Kidney (tissue), 14 donors: ENCODE data around the gene NF1. TPM values are rescaled to one million over a fixed set of nuclear protein-coding genes. Genes with fewer than 3 reads are reported as not detected.

ENCODE experiments used
- DNase-seq, 5 donors: peaks; one replicate each; pipeline ENCODE4 v3.0.0-alpha.2; 2013 to 2020
- FAIRE-seq: peaks from 2 replicates; lab custom pipeline; 2012; peaks lifted over from hg19 to GRCh38; lab: Jason Lieb, UNC
- H3K27ac ChIP-seq, 2 donors: one replicate each; pipeline ENCODE4 v1.7.0; 2013; ENCODE audit warnings: low read depth in 2 of 2, low read length in 2 of 2, inconsistent platforms in 1 of 2
- H3K27me3 ChIP-seq: one replicate; pipeline ENCODE4 v1.7.1; 2013; ENCODE audit warnings: low read length, inconsistent platforms; ENCODE audit not compliant: control insufficient read depth, insufficient read depth
- H3K36me3 ChIP-seq, 3 donors: one replicate each; pipeline versions ENCODE4 v1.7.0 to v1.7.1; 2013; ENCODE audit warnings: low read length in 3 of 3, control low read depth in 1 of 3, inconsistent platforms in 1 of 3; ENCODE audit not compliant: insufficient read depth in 3 of 3, control insufficient read depth in 2 of 3
- H3K4me1 ChIP-seq, 3 donors: one replicate each; pipeline versions ENCODE4 v1.7.0 to v1.7.1; 2013; ENCODE audit warnings: low read length in 3 of 3, inconsistent platforms in 1 of 3, low read depth in 1 of 3; ENCODE audit not compliant: control insufficient read depth in 2 of 3, insufficient read depth in 2 of 3
- H3K4me3 ChIP-seq, 3 donors: one replicate each; pipeline versions ENCODE4 v1.7.0 to v1.8.1; 2013; ENCODE audit warnings: low read length in 3 of 3, control low read depth in 1 of 3, inconsistent platforms in 1 of 3
- H3K9ac ChIP-seq, 3 donors: one replicate each; pipeline versions ENCODE4 v1.7.0 to v1.7.1; 2013; ENCODE audit warnings: low read length in 3 of 3, control low read depth in 1 of 3, inconsistent platforms in 1 of 3
- H3K9me3 ChIP-seq, 3 donors: one replicate each; pipeline versions ENCODE4 v1.7.0 to v1.7.1; 2013; ENCODE audit warnings: low read length in 3 of 3, control low read depth in 1 of 3, inconsistent platforms in 1 of 3; ENCODE audit not compliant: control insufficient read depth in 2 of 3, insufficient read depth in 1 of 3
- intact Hi-C: fragments of 100-400 bp; cut with DNase I; formaldehyde crosslinking; loops from one replicate; pipeline ENCODE4 v1.11.1; 2022
- polyA plus RNA-seq: library from polyadenylated mRNA; stranded (reverse); fragments of 350-450 nt; fragmentation: Illumina TruSeq; extraction: RNeasy Lipid Tissue Mini Kit (QIAGEN cat#74804); gene quantifications from one replicate; pipeline ENCODE4 v1.2.3, GENCODE V29; 2014; ENCODE audit warnings: low read depth, low replicate concordance; ENCODE audit not compliant: insufficient read depth
- total RNA-seq: library from RNA; stranded (reverse); fragmentation: NEBNext Ultra II Directional; extraction: Animal tissue kit (Norgen Biotek cat#: 25700); gene quantifications from one replicate; pipeline ENCODE4 v1.2.1, GENCODE V29; 2021
- TF ChIP-seq, protein P1 (sequence below): IDR thresholded peaks from 3 replicates; pipeline ENCODE4 v1.5.1; 2012; ENCODE audit warnings: mild to moderate bottlenecking, moderate library complexity, borderline replicate concordance; ENCODE audit not compliant: insufficient read depth; ENCODE audit errors: extremely low read depth
- donor health status: control.
- donor health status: control.
- donor health status: control.
- donor health status: control.
- donor health status: control.
- donor health status: DM: yes; HTN: yes; CAD: no.
- donor health status: Normal renal cell carcinoma (clear cell type).

Gene NF1
- total and polyA plus RNA-seq, 2 donors from 2014 or later = 7.8 to 61.3 TPM

DNA sequence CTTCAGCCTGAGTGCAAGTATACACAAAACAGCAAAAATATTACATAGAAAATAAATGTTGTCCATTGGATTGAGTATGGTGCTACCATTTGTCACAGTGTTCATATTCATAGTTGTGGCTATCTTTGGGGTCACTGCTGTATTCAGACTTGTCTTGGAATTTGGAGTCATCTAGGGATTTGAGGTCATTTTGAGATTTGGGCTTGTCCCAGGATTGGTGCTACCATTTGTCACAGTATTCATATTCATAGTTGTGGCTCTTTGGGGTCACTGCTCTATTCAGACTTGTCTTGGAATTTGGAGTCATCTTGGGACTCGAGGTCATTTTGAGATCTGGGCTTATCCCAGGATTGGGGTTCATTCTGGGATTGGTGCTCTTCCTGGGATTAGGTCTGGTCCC lies 177.5 kb downstream of the NF1 start:
- Histone ChIP-seq H3K4me1 (peaks cover 0 to 7% (median 5%) of the 10 kb centered on the region in 3 donors), H3K27ac (no peak overlapping the region), H3K4me3 (no peak overlapping the region), H3K9ac (no peak overlapping the region), H3K9me3 (no peaks in the 10 kb centered on the region), H3K27me3 (no peaks in the 10 kb centered on the region), H3K36me3 (peaks cover under 1 to 8% (median 2%) of the 10 kb centered on the region in 3 donors)
- intact Hi-C loops = no loop called here
- TF ChIP-seq, protein P1, sequence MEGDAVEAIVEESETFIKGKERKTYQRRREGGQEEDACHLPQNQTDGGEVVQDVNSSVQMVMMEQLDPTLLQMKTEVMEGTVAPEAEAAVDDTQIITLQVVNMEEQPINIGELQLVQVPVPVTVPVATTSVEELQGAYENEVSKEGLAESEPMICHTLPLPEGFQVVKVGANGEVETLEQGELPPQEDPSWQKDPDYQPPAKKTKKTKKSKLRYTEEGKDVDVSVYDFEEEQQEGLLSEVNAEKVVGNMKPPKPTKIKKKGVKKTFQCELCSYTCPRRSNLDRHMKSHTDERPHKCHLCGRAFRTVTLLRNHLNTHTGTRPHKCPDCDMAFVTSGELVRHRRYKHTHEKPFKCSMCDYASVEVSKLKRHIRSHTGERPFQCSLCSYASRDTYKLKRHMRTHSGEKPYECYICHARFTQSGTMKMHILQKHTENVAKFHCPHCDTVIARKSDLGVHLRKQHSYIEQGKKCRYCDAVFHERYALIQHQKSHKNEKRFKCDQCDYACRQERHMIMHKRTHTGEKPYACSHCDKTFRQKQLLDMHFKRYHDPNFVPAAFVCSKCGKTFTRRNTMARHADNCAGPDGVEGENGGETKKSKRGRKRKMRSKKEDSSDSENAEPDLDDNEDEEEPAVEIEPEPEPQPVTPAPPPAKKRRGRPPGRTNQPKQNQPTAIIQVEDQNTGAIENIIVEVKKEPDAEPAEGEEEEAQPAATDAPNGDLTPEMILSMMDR = no peak
- DNase-seq (no peak), FAIRE-seq (no peak)

DNA sequence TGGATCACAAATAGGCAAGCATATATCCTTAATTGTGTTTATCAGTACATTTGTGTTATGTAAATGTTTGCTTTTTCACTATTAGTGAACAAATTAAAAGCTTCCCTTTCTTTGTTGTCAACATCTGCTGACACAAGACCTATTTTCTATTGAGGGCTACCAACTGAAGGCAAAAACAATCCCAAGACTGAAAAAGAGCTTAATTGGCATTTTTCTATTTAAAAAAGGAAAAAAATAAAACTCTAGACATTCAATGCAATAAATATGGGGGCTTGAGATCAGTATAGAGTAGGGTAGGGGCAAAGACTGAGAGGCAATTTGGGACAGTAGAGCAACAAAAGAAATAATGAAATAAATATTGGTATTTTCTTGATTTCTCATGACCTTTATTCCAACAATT lies 178.0 kb downstream of the NF1 start:
- no peak for FAIRE-seq
- H3K9me3 ChIP-seq = no peaks in the 10 kb centered on the region
- no peak overlapping the region for H3K4me3 ChIP-seq
- intact Hi-C loops = no loop called here
- peaks cover 0 to 7% (median 5%) of the 10 kb centered on the region in 3 donors for H3K4me1 ChIP-seq
- H3K9ac ChIP-seq = no peak overlapping the region
- no peak for DNase-seq
- H3K36me3 ChIP-seq = peaks cover 5 to 12% (median 5%) of the 10 kb centered on the region in 3 donors
- TF ChIP-seq, protein P1 = no peak
- H3K27ac ChIP-seq = no peak overlapping the region
- H3K27me3 ChIP-seq = no peaks in the 10 kb centered on the region

DNA sequence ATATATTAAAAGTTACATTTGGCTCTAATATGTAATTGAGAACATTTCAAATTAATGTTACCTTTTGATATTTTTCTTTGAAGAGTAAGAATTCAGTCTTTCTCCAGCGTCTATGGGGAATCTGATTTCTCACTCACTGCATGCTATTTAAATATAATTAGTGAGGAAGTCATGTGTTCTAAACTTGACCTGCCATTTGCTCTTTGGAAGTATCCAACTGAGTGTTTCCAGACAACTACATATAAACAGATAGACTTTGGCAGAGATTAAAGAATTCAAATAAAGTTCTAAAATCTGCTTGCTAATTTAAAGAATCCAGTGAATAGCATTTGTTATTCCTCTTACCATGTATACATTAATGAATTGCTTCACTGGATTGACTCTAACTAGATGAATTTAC lies 178.7 kb downstream of the NF1 start:
- DNase-seq = no peak
- no peak for FAIRE-seq
- peaks cover 0 to 7% (median 5%) of the 10 kb centered on the region in 3 donors for H3K4me1 ChIP-seq
- H3K9me3 ChIP-seq = no peaks in the 10 kb centered on the region
- no peak overlapping the region for H3K9ac ChIP-seq
- TF ChIP-seq, protein P1 = no peak
- H3K4me3 ChIP-seq = no peak overlapping the region
- intact Hi-C loops = no loop called here
- H3K36me3 ChIP-seq = peaks cover 5 to 12% (median 5%) of the 10 kb centered on the region in 3 donors
- H3K27me3 ChIP-seq = no peaks in the 10 kb centered on the region
- no peak overlapping the region for H3K27ac ChIP-seq

DNA sequence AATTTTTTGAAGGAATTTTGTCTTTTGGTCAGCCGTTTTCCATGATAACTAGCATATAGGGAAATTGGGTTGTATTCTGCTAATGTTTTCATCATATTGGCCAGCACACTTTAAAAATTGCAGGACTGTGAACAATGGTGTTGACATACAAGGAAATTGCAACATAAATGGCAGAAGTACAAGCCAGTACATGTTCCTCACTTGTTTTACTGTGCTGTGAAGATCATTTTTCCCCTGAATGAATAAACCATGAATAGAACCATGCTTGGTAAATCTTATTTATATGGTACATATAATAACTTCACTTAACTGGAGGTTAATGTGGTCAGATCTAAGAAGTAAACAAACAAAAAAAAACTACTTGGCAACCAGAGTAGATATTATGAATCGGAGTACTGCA lies 179.5 kb downstream of the NF1 start:
- no peaks in the 10 kb centered on the region for H3K27me3 ChIP-seq
- no peak overlapping the region for H3K9ac ChIP-seq
- DNase-seq = no peak
- no peaks in the 10 kb centered on the region for H3K9me3 ChIP-seq
- TF ChIP-seq, protein P1 = no peak
- peaks cover 5 to 12% (median 5%) of the 10 kb centered on the region in 3 donors for H3K36me3 ChIP-seq
- no peak for FAIRE-seq
- intact Hi-C loops = no loop called here
- H3K27ac ChIP-seq = no peak overlapping the region
- H3K4me3 ChIP-seq = no peak overlapping the region
- H3K4me1 ChIP-seq = peaks cover 0 to 3% (median 2%) of the 10 kb centered on the region in 3 donors
